ENCODE results near the gene PRRC2C.
"Not testable (repeated sequence)": the region's sequence is repeated elsewhere in the genome, so short reads cannot be mapped to it uniquely, and the experiment has no call there.

Gene PRRC2C

GRCh38 chr1:171485375-171486047 lies at the start of gene PRRC2C:
Gene PRRC2C, plus strand, starts transcription at chr1:171485530. Its CDS starts 26,559 bp downstream, at chr1:171512089.
- Histone ChIP-seq H3K27me3 (ENCODE audit: control insufficient read depth, insufficient read depth, low read length) (no peaks in the 10 kb centered on the region), H3K4me1 (ENCODE audit: control insufficient read depth, low read depth, low read length) (peaks cover 7% of the 10 kb centered on the region), H3K9me3 (ENCODE audit: control insufficient read depth, low read depth, low read length) (no peaks in the 10 kb centered on the region), H3K4me3 (ENCODE audit: low read length) (peak within 1 kb of the TSS; percentile 75), H3K9ac (ENCODE audit: low read length) (peak within 1 kb of the TSS; percentile 97), H3K36me3 (ENCODE audit: control insufficient read depth, low read depth, low read length) (no peaks in the 10 kb centered on the region), H3K27ac (ENCODE audit: low read length) (peak within 1 kb of the TSS; percentile 86)

- H3K36me3 ChIP-seq (ENCODE audit: control insufficient read depth, low read depth, low read length), result no peaks in the 10 kb centered on the region
- no peaks in the 10 kb centered on the region for H3K9me3 ChIP-seq (ENCODE audit: control insufficient read depth, low read depth, low read length)
- H3K27ac ChIP-seq (ENCODE audit: low read length), result no peak overlapping the region
- no peak overlapping the region for H3K4me3 ChIP-seq (ENCODE audit: low read length)
- no peak overlapping the region for H3K9ac ChIP-seq (ENCODE audit: low read length)
- H3K27me3 ChIP-seq (ENCODE audit: control insufficient read depth, insufficient read depth, low read length), result no peaks in the 10 kb centered on the region
- no peaks in the 10 kb centered on the region for H3K4me1 ChIP-seq (ENCODE audit: control insufficient read depth, low read depth, low read length)
These were observed 46.9 kb upstream of the PRRC2C start for GRCh38 chr1:171438441-171438840.

GRCh38 chr1:171440201-171440600 lies 45.1 kb upstream of the PRRC2C start:
- not testable (repeated sequence) for H3K27me3 ChIP-seq (ENCODE audit: control insufficient read depth, insufficient read depth, low read length); H3K9me3 ChIP-seq (ENCODE audit: control insufficient read depth, low read depth, low read length); H3K4me1 ChIP-seq (ENCODE audit: control insufficient read depth, low read depth, low read length); H3K4me3 ChIP-seq (ENCODE audit: low read length); H3K36me3 ChIP-seq (ENCODE audit: control insufficient read depth, low read depth, low read length); H3K9ac ChIP-seq (ENCODE audit: low read length); H3K27ac ChIP-seq (ENCODE audit: low read length)

- H3K9ac ChIP-seq (ENCODE audit: low read length); H3K27ac ChIP-seq (ENCODE audit: low read length); H3K36me3 ChIP-seq (ENCODE audit: control insufficient read depth, low read depth, low read length); H3K4me1 ChIP-seq (ENCODE audit: control insufficient read depth, low read depth, low read length); H3K9me3 ChIP-seq (ENCODE audit: control insufficient read depth, low read depth, low read length); H3K4me3 ChIP-seq (ENCODE audit: low read length); H3K27me3 ChIP-seq (ENCODE audit: control insufficient read depth, insufficient read depth, low read length): not testable (repeated sequence)
These were observed 43.9 kb upstream of the PRRC2C start for GRCh38 chr1:171441278-171441895.

GRCh38 chr1:171446386-171446785 lies 38.9 kb upstream of the PRRC2C start:
- Histone ChIP-seq H3K4me1 (ENCODE audit: control insufficient read depth, low read depth, low read length) (no peaks in the 10 kb centered on the region), H3K9me3 (ENCODE audit: control insufficient read depth, low read depth, low read length) (no peaks in the 10 kb centered on the region), H3K27me3 (ENCODE audit: control insufficient read depth, insufficient read depth, low read length) (no peaks in the 10 kb centered on the region), H3K36me3 (ENCODE audit: control insufficient read depth, low read depth, low read length) (no peaks in the 10 kb centered on the region), H3K4me3 (ENCODE audit: low read length) (no peak overlapping the region), H3K27ac (ENCODE audit: low read length) (no peak overlapping the region), H3K9ac (ENCODE audit: low read length) (no peak overlapping the region)

GRCh38 chr1:171455967-171456366 lies 29.4 kb upstream of the PRRC2C start:
- no peak overlapping the region for H3K27ac ChIP-seq (ENCODE audit: low read length)
- no peak overlapping the region for H3K9ac ChIP-seq (ENCODE audit: low read length)
- no peaks in the 10 kb centered on the region for H3K9me3 ChIP-seq (ENCODE audit: control insufficient read depth, low read depth, low read length)
- H3K27me3 ChIP-seq (ENCODE audit: control insufficient read depth, insufficient read depth, low read length), result no peaks in the 10 kb centered on the region
- H3K4me3 ChIP-seq (ENCODE audit: low read length), result no peak overlapping the region
- no peaks in the 10 kb centered on the region for H3K36me3 ChIP-seq (ENCODE audit: control insufficient read depth, low read depth, low read length)
- no peaks in the 10 kb centered on the region for H3K4me1 ChIP-seq (ENCODE audit: control insufficient read depth, low read depth, low read length)

- Histone ChIP-seq H3K9me3 (ENCODE audit: control insufficient read depth, low read depth, low read length) (no peaks in the 10 kb centered on the region), H3K27me3 (ENCODE audit: control insufficient read depth, insufficient read depth, low read length) (no peaks in the 10 kb centered on the region), H3K9ac (ENCODE audit: low read length) (no peak overlapping the region), H3K4me1 (ENCODE audit: control insufficient read depth, low read depth, low read length) (no peaks in the 10 kb centered on the region), H3K4me3 (ENCODE audit: low read length) (no peak overlapping the region), H3K27ac (ENCODE audit: low read length) (no peak overlapping the region), H3K36me3 (ENCODE audit: control insufficient read depth, low read depth, low read length) (no peaks in the 10 kb centered on the region)
These were observed 27.9 kb upstream of the PRRC2C start for GRCh38 chr1:171457412-171457811.

GRCh38 chr1:171460018-171460620 lies 25.2 kb upstream of the PRRC2C start:
- H3K9ac ChIP-seq (ENCODE audit: low read length), result no peak overlapping the region
- H3K9me3 ChIP-seq (ENCODE audit: control insufficient read depth, low read depth, low read length), result no peaks in the 10 kb centered on the region
- no peak overlapping the region for H3K27ac ChIP-seq (ENCODE audit: low read length)
- H3K4me1 ChIP-seq (ENCODE audit: control insufficient read depth, low read depth, low read length), result no peaks in the 10 kb centered on the region
- H3K27me3 ChIP-seq (ENCODE audit: control insufficient read depth, insufficient read depth, low read length), result no peaks in the 10 kb centered on the region
- H3K36me3 ChIP-seq (ENCODE audit: control insufficient read depth, low read depth, low read length), result no peaks in the 10 kb centered on the region
- no peak overlapping the region for H3K4me3 ChIP-seq (ENCODE audit: low read length)

GRCh38 chr1:171467626-171468025 lies 17.7 kb upstream of the PRRC2C start:
- no peaks in the 10 kb centered on the region for H3K4me1 ChIP-seq (ENCODE audit: control insufficient read depth, low read depth, low read length)
- H3K9me3 ChIP-seq (ENCODE audit: control insufficient read depth, low read depth, low read length), result no peaks in the 10 kb centered on the region
- H3K4me3 ChIP-seq (ENCODE audit: low read length), result no peak overlapping the region
- H3K27me3 ChIP-seq (ENCODE audit: control insufficient read depth, insufficient read depth, low read length), result no peaks in the 10 kb centered on the region
- H3K9ac ChIP-seq (ENCODE audit: low read length), result no peak overlapping the region
- H3K36me3 ChIP-seq (ENCODE audit: control insufficient read depth, low read depth, low read length), result no peaks in the 10 kb centered on the region
- H3K27ac ChIP-seq (ENCODE audit: low read length), result no peak overlapping the region

GRCh38 chr1:171468120-171468750 lies 17.1 kb upstream of the PRRC2C start:
- Histone ChIP-seq H3K9ac (ENCODE audit: low read length) (no peak overlapping the region), H3K4me3 (ENCODE audit: low read length) (no peak overlapping the region), H3K9me3 (ENCODE audit: control insufficient read depth, low read depth, low read length) (no peaks in the 10 kb centered on the region), H3K4me1 (ENCODE audit: control insufficient read depth, low read depth, low read length) (no peaks in the 10 kb centered on the region), H3K27ac (ENCODE audit: low read length) (no peak overlapping the region), H3K36me3 (ENCODE audit: control insufficient read depth, low read depth, low read length) (no peaks in the 10 kb centered on the region), H3K27me3 (ENCODE audit: control insufficient read depth, insufficient read depth, low read length) (no peaks in the 10 kb centered on the region)

- Histone ChIP-seq H3K27me3 (ENCODE audit: control insufficient read depth, insufficient read depth, low read length) (no peaks in the 10 kb centered on the region), H3K27ac (ENCODE audit: low read length) (no peak overlapping the region), H3K9ac (ENCODE audit: low read length) (no peak overlapping the region), H3K9me3 (ENCODE audit: control insufficient read depth, low read depth, low read length) (no peaks in the 10 kb centered on the region), H3K4me3 (ENCODE audit: low read length) (no peak overlapping the region), H3K4me1 (ENCODE audit: control insufficient read depth, low read depth, low read length) (no peaks in the 10 kb centered on the region), H3K36me3 (ENCODE audit: control insufficient read depth, low read depth, low read length) (no peaks in the 10 kb centered on the region)
These were observed 14.6 kb upstream of the PRRC2C start for GRCh38 chr1:171470726-171471125.

Data from iPS-18a (cell line).